Gastroesophageal sphincter (tissue), 3 donors: ENCODE data around the gene OR4D9.

Experiments used
- POLR2AphosphoS5 ChIP-seq: sonication (generic); formaldehyde crosslinking; IDR thresholded peaks from one replicate; pipeline ENCODE4 v1.6.1; 2017; ENCODE audit warnings: antibody characterized with exemption
- TF ChIP-seq, protein P1 (sequence below), 4 experiments: fragments of 200-600 bp in 2 of 4; fragments of 450-650 bp in 2 of 4; sonication (generic) in 1 of 4; IDR thresholded peaks; one replicate each; pipeline ENCODE4 v1.5.1; 2017 to 2019; ENCODE audit warnings: antibody characterized with exemption in 4 of 4, mild to moderate bottlenecking in 2 of 4, moderate library complexity in 2 of 4

DNA sequence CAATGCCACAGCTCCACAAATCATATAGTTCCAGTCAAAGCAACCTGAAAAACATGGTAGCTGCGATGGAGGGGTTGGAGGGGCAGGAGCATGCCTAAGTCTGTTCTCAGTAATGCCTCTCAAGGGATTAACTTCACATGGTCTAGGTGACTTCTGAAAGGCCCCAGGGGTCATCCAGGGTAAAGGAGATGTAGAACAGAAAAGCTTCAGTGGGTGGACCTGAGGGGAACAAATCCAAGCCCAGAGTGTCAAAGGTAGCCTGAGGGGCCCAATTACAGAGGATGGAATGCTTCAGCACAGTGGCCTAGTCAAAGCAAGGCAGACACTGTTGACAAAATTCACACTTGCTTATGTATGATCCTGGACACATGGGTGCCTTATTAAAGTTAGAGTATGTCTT lies 23.3 kb downstream of the OR4D9 start:
- TF ChIP-seq, protein P1, sequence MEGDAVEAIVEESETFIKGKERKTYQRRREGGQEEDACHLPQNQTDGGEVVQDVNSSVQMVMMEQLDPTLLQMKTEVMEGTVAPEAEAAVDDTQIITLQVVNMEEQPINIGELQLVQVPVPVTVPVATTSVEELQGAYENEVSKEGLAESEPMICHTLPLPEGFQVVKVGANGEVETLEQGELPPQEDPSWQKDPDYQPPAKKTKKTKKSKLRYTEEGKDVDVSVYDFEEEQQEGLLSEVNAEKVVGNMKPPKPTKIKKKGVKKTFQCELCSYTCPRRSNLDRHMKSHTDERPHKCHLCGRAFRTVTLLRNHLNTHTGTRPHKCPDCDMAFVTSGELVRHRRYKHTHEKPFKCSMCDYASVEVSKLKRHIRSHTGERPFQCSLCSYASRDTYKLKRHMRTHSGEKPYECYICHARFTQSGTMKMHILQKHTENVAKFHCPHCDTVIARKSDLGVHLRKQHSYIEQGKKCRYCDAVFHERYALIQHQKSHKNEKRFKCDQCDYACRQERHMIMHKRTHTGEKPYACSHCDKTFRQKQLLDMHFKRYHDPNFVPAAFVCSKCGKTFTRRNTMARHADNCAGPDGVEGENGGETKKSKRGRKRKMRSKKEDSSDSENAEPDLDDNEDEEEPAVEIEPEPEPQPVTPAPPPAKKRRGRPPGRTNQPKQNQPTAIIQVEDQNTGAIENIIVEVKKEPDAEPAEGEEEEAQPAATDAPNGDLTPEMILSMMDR (IDR thresholded peaks at IDR 0.05): no peak
- no peak for TF ChIP-seq POLR2AphosphoS5
